Gastroesophageal sphincter (tissue), 3 donors: ENCODE results near the gene SESTD1.

ENCODE experiments used
- CTCF ChIP-seq, 4 experiments: fragments of 200-600 bp in 2 of 4; fragments of 450-650 bp in 2 of 4; sonication (generic) in 1 of 4; IDR thresholded peaks; one replicate each; pipeline ENCODE4 v1.5.1; 2017 to 2019; ENCODE audit warnings: antibody characterized with exemption in 4 of 4, mild to moderate bottlenecking in 2 of 4, moderate library complexity in 2 of 4
- POLR2A ChIP-seq, 2 donors: fragments of 450-650 bp; IDR thresholded peaks; one replicate each; pipeline ENCODE4 v1.6.1; 2017; ENCODE audit warnings: antibody characterized with exemption in 2 of 2, mild to moderate bottlenecking in 2 of 2, moderate library complexity in 1 of 2
- POLR2AphosphoS5 ChIP-seq: sonication (generic); formaldehyde crosslinking; IDR thresholded peaks from one replicate; pipeline ENCODE4 v1.6.1; 2017; ENCODE audit warnings: antibody characterized with exemption

- no peak for TF ChIP-seq POLR2AphosphoS5
- no peak for TF ChIP-seq CTCF (IDR thresholded peaks at IDR 0.05)
- no peak for TF ChIP-seq POLR2A (IDR thresholded peaks at IDR 0.05)
These were observed 156.9 kb downstream of the SESTD1 start for GRCh38 chr2:179107737-179108136.
